GM19397 (cell line): Measurements from ENCODE around the gene KRT33A.
"Not testable (repeated sequence)": the region's sequence is repeated elsewhere in the genome, so short reads cannot be mapped to it uniquely, and the experiment has no call there.

Source experiments
- ATAC-seq: cut with Tn5 transposase; IDR thresholded peaks from one replicate; pipeline ENCODE4 v1.9.1; 2021; ENCODE audit warnings: mild to moderate bottlenecking, moderate library complexity; ENCODE audit not compliant: unreplicated experiment

Gene KRT33A

GRCh38 chr17:41350381-41350878, at the start of gene KRT33A:
TSS of gene KRT33A (minus strand) at chr17:41350828. CDS start at chr17:41350767, 61 bp downstream.
- ATAC-seq: not testable (repeated sequence)

GRCh38 chr17:41396996-41397660, 46.5 kb upstream of the KRT33A start, which contains the start of gene KRT31:
TSS of gene KRT31 (minus strand) at chr17:41397608. CDS start at chr17:41397539, 69 bp downstream.
- ATAC-seq: no peak

- no peak for ATAC-seq
These were observed 45.7 kb upstream of the KRT33A start for GRCh38 chr17:41396340-41396739.

GRCh38 chr17:41395611-41396010, 45.0 kb upstream of the KRT33A start:
- no peak for ATAC-seq

GRCh38 chr17:41395044-41395443, 44.4 kb upstream of the KRT33A start:
- ATAC-seq: not testable (repeated sequence)

- ATAC-seq: no peak
These were observed 43.8 kb upstream of the KRT33A start for GRCh38 chr17:41394254-41394996.

- no peak for ATAC-seq
These were observed 43.2 kb upstream of the KRT33A start for GRCh38 chr17:41393826-41394225.

- no peak for ATAC-seq
These were observed 42.7 kb upstream of the KRT33A start for GRCh38 chr17:41393294-41393693.

- ATAC-seq: no peak
These were observed 41.6 kb upstream of the KRT33A start for GRCh38 chr17:41392278-41392677.

- ATAC-seq: no peak
These were observed 40.9 kb upstream of the KRT33A start for GRCh38 chr17:41391535-41391934.

- no peak for ATAC-seq
These were observed 39.8 kb upstream of the KRT33A start for GRCh38 chr17:41390411-41390938.

- ATAC-seq: no peak
These were observed 37.0 kb upstream of the KRT33A start for GRCh38 chr17:41387670-41388069.

- ATAC-seq: no peak
These were observed 35.6 kb upstream of the KRT33A start for GRCh38 chr17:41386227-41386626.

GRCh38 chr17:41383690-41384089, 33.1 kb upstream of the KRT33A start:
- no peak for ATAC-seq

- ATAC-seq: no peak
These were observed 31.8 kb upstream of the KRT33A start for GRCh38 chr17:41382394-41382793.

- not testable (repeated sequence) for ATAC-seq
These were observed 31.3 kb upstream of the KRT33A start, which contains the start of gene KRT34 for GRCh38 chr17:41381943-41382342. TSS of gene KRT34 (minus strand) at chr17:41382306. CDS start at chr17:41382246, 60 bp downstream.

- ATAC-seq: not testable (repeated sequence)
These were observed 29.5 kb upstream of the KRT33A start for GRCh38 chr17:41380091-41380490.

- ATAC-seq: no peak
These were observed 26.9 kb upstream of the KRT33A start for GRCh38 chr17:41377546-41377945.

- ATAC-seq: no peak
These were observed 19.1 kb upstream of the KRT33A start, which contains the start of gene KRT33B for GRCh38 chr17:41369713-41370112. TSS of gene KRT33B (minus strand) at chr17:41369813. CDS start at chr17:41369750, 63 bp downstream.

- no peak for ATAC-seq
These were observed 18.4 kb upstream of the KRT33A start for GRCh38 chr17:41369023-41369422.

- no peak for ATAC-seq
These were observed 16.9 kb upstream of the KRT33A start for GRCh38 chr17:41367426-41368075.
